SH-SY5Y (cell line): ENCODE data around the gene ADIRF.

Experiments used
- GATA2 ChIP-seq: IDR thresholded peaks from 2 replicates; pipeline ENCODE4 v1.6.1; 2011; ENCODE audit warnings: mild to moderate bottlenecking, low read depth, low read length
- GATA3 ChIP-seq: IDR thresholded peaks from 2 replicates; pipeline ENCODE4 v1.6.1; 2011; ENCODE audit warnings: low read depth, mild to moderate bottlenecking, low read length, moderate library complexity

Gene ADIRF

GRCh38 chr10:86964061-86964846, 4.0 kb upstream of the ADIRF start:
- no peak for TF ChIP-seq GATA2
- TF ChIP-seq GATA3: no peak

- TF ChIP-seq GATA3 (no peak), GATA2 (no peak)
Measured at GRCh38 chr10:86964847-86965190, 3.5 kb upstream of the ADIRF start.

GRCh38 chr10:86965986-86966654, 2.2 kb upstream of the ADIRF start:
- TF ChIP-seq GATA2 (no peak), GATA3 (no peak)

DNA sequence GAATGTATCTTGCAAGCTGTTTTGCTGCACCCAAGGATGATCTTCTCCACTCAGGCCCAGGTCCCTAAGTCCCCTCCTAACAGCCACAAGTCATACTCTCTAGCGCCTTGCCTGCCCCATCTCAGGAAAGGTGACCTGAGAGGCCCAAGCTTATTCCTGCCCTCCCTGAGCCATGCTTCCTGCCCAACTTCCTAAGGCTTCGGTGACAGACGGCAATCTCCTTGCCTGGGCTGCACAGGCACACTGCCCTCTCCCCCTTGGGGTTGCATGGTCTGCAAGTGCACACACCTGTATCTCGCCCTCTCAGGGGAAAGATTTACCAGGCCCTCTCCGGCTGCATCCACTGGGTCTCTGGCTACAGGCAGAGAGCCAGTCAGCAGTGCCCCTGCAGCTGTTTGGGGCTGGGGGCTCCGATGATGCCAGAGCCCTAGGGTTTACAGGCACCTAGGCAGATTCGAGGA, 771 bp upstream of the ADIRF start:
- TF ChIP-seq GATA3 (no peak), GATA2 (no peak)

DNA sequence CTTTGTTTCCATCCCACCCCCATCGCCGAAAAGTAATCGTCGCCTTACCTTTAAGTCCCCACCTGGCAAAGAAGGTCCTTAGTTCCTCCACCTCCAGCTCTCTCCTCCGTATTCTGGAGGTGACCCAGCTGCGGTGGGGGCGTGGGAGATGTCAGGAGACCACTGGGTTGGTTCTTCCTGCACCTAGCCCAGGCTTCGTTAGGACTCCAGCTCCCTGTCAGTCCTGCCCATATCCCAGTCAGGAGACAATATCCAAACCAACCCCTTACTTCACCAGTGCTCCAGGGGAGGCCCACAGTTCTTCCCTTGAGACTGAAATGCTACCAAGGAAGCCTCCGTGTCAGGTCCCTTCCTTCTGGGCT, 693 bp downstream of the ADIRF start:
- no peak for TF ChIP-seq GATA3
- no peak for TF ChIP-seq GATA2

GRCh38 chr10:86969421-86970041, 1.2 kb downstream of the ADIRF start:
- TF ChIP-seq GATA3: no peak
- no peak for TF ChIP-seq GATA2

DNA sequence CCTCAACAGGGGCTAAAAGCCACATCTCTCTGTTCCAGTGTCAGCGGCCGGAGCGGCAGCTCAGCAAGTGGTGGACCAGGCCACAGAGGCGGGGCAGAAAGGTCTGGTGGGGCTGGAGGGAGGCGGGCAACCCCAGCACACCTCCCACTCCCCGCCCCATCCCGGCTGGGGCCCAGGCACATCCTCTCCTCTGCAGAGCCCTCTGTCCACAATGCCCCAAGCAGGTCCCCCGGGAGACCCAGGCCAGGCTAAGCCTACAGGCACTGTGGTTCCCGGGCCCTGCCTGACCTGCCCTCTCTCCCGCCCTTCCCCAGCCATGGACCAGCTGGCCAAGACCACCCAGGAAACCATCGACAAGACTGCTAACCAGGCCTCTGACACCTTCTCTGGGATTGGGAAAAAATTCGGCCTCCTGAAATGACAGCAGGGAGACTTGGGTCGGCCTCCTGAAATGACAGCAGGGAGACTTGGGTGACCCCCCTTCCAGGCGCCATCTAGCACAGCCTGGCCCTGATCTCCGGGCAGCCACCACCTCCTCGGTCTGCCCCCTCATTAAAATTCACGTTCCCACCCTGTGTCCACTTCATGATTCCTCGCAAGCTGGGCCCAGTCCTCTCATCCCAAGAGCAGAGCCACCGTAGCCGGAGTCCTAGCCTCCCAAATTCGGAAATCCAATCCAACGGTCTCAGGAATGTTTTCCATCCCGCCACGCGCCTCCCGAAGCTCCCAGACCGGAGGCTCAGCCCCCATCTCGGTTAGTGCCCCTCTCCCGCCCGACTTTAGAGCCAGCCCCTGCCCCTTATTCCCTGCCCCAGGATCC, 2.1 kb downstream of the ADIRF start:
- TF ChIP-seq GATA2 (no peak), GATA3 (no peak)

DNA sequence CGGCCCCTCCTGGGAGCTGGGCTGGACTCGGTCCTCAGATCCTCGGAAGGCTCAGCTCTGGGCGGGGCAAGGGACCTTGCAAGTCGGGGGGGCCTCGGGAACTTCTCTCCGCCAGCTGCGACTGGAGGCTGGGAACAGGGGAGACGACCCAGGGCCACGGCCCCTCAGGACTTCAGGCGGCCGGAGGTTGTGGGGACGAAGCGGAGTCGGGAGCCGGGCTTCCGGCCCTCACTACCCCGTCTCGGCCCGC, 2.6 kb downstream of the ADIRF start:
- no peak for TF ChIP-seq GATA2
- TF ChIP-seq GATA3: no peak

DNA sequence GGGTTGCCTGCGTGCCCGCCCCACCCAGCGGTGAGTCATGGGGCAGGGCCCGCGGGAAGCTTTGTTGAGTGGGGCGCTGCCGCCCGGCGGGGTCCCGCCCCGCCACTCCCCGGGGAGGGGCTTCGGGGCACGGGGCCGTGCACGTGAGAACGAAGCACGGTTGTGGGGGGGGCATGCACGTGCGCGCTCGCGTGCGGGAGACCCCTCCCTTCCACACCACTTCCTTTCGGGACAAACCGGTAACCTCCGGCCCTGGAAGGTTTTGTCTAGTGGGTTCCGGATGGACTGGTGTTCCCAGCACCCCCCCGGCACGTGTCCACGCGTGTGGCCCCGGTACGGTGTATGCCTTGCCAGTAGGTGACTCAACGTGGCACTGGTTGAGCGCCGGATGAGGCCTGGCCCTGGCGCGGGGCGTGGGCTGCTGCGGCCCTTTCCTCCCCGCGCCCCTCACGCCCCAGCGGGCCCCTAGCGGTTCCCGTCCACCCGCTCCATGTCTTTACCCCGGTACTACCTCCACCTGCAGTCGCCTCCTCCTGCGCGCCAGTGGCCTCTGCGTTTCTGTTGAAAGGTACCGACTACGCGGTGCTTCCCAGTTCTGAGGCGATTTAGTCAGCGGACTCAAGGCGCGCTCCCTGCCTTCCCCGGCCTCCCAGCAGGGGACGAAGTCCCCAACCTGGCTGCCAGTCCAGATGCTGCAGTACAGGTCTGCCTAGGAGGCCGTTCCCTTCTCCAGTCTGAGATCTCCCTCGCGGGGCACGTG, 3.1 kb downstream of the ADIRF start:
- no peak for TF ChIP-seq GATA2
- no peak for TF ChIP-seq GATA3

GRCh38 chr10:86972613-86973380, 4.5 kb downstream of the ADIRF start:
- TF ChIP-seq GATA3: no peak
- no peak for TF ChIP-seq GATA2

DNA sequence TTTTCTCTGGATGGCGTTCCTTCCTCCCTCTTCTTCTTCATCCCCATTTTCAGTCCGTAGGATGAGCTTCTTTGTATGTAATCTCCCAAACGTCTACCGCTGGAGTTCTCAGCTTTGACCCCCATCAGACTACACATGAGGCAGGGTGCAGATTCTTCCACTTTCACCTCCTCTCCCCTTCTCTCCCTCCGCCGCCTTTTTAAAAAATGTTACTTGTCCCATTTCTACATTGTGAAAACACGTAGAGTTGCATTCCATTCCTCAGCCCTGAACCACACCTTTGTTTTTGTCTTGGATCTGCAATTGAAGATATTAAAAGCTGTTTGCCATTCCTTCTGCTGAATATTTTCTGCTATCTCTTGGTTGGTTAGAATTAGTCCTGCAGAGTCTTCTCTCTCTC, 6.2 kb downstream of the ADIRF start:
- no peak for TF ChIP-seq GATA3
- TF ChIP-seq GATA2: no peak

DNA sequence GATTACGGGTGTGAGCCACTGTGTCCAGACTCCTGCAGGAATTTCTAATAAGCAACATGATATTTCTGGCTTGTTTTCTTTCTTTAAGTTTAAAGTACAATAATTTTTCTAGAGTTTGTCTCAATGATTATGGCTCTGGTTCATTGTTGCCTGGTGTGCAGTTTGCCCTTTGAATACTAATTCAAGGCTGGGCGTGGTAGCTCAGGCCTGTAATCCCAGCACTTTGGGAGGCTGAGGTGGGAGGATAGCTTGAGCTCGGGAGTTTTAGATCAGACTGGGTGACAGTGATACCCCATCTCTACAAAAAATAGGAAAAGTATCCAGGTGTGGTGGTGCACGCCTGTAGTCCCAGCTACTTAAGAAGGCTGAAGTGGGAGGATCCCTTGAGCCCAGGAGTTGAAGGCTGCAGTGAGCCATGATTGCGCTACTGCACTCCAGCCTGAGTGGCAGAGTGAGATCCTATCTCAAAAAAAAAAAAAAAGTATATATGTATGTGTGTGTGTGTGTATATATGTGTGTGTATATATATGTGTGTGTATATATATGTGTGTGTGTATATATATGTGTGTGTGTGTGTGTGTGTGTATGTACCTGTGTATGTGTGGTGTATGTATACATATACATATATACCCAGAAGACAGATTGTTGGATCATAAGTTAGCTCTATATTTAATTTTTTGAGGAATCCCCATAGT, 8.2 kb downstream of the ADIRF start:
- TF ChIP-seq GATA3: no peak
- TF ChIP-seq GATA2: no peak

GRCh38 chr10:86979296-86979818, 11.1 kb downstream of the ADIRF start:
- TF ChIP-seq GATA3 (no peak), GATA2 (no peak)
